H9 (cell line): ENCODE measurements around the gene METTL17. TPM values are rescaled to one million over a fixed set of nuclear protein-coding genes. Genes with fewer than 3 reads are reported as not detected.

ENCODE experiments used
- DNase-seq: peaks from one replicate; pipeline ENCODE4 v3.0.0-alpha.2; 2017
- H2AFZ ChIP-seq: one replicate; pipeline ENCODE4 v1.6.1; 2013; ENCODE audit warnings: mild to moderate bottlenecking, low read length, control low read depth, moderate library complexity
- H2AK5ac ChIP-seq: 2 replicates; pipeline ENCODE4 v1.6.1; 2013; ENCODE audit warnings: low read length, control low read depth, mixed read lengths; ENCODE audit not compliant: insufficient read length
- H2BK120ac ChIP-seq: one replicate; pipeline ENCODE4 v1.6.1; 2013; ENCODE audit warnings: low read depth, mild to moderate bottlenecking, low read length, control low read depth, inconsistent platforms; ENCODE audit not compliant: poor library complexity, severe bottlenecking
- H2BK12ac ChIP-seq: 2 replicates; pipeline ENCODE4 v1.6.1; 2013; ENCODE audit warnings: low read length, control low read depth, mixed read lengths, low read depth; ENCODE audit not compliant: insufficient read length
- H2BK15ac ChIP-seq: 2 replicates; pipeline ENCODE4 v1.6.1; 2013; ENCODE audit warnings: low read depth, low read length, control low read depth
- H2BK20ac ChIP-seq: one replicate; pipeline ENCODE4 v1.6.1; 2013; ENCODE audit warnings: low read depth, mild to moderate bottlenecking, low read length, control low read depth, inconsistent platforms; ENCODE audit not compliant: poor library complexity, severe bottlenecking
- H2BK5ac ChIP-seq: 2 replicates; pipeline ENCODE4 v1.6.1; 2013; ENCODE audit warnings: low read length, control low read depth, mixed read lengths; ENCODE audit not compliant: insufficient read length
- H3K14ac ChIP-seq: 2 replicates; pipeline ENCODE4 v1.6.1; 2013; ENCODE audit warnings: low read length, control low read depth; ENCODE audit not compliant: insufficient read depth
- H3K18ac ChIP-seq: 2 replicates; pipeline ENCODE4 v1.6.1; 2013; ENCODE audit warnings: low read depth, mild to moderate bottlenecking, mixed read lengths, low read length, control low read depth; ENCODE audit not compliant: insufficient read length
- H3K23ac ChIP-seq: 2 replicates; pipeline ENCODE4 v1.6.1; 2013; ENCODE audit warnings: low read length, control low read depth, mixed read lengths, low read depth; ENCODE audit not compliant: insufficient read length
- H3K23me2 ChIP-seq: 2 replicates; pipeline ENCODE4 v1.6.1; 2013; ENCODE audit warnings: low read depth, mild to moderate bottlenecking, mixed read lengths, low read length, control low read depth; ENCODE audit not compliant: insufficient read length, poor library complexity, severe bottlenecking
- H3K27ac ChIP-seq: 2 replicates; pipeline ENCODE4 v1.5.1; 2013; ENCODE audit warnings: low read length, control low read depth, mixed read lengths, low read depth; ENCODE audit not compliant: insufficient read length
- H3K27me3 ChIP-seq: 2 replicates; pipeline ENCODE4 v1.6.1; 2013; ENCODE audit warnings: low read length, control low read depth, inconsistent platforms; ENCODE audit not compliant: insufficient read depth
- H3K4ac ChIP-seq: 2 replicates; pipeline ENCODE4 v1.6.1; 2013; ENCODE audit warnings: low read depth, mild to moderate bottlenecking, control low read depth, inconsistent platforms, low read length, moderate library complexity
- H3K4me1 ChIP-seq: 2 replicates; pipeline ENCODE4 v1.6.1; 2013; ENCODE audit warnings: low read length, control low read depth, inconsistent platforms; ENCODE audit not compliant: insufficient read depth
- H3K4me2 ChIP-seq: 2 replicates; pipeline ENCODE4 v1.6.1; 2013; ENCODE audit warnings: low read length, control low read depth, mixed read lengths; ENCODE audit not compliant: insufficient read length, insufficient read depth
- H3K56ac ChIP-seq: 2 replicates; pipeline ENCODE4 v1.6.1; 2013; ENCODE audit warnings: low read depth, mild to moderate bottlenecking, mixed read lengths, low read length, control low read depth; ENCODE audit not compliant: insufficient read length
- H3K79me1 ChIP-seq: 2 replicates; pipeline ENCODE4 v1.6.1; 2013; ENCODE audit warnings: low read depth, mild to moderate bottlenecking, moderate library complexity, low read length, control low read depth, inconsistent platforms; ENCODE audit not compliant: insufficient read depth, poor library complexity, severe bottlenecking
- H3K79me2 ChIP-seq: 2 replicates; pipeline ENCODE4 v1.6.1; 2013; ENCODE audit warnings: low read length, control low read depth, inconsistent platforms; ENCODE audit not compliant: insufficient read depth
- H3K9ac ChIP-seq: 2 replicates; pipeline ENCODE4 v1.6.1; 2013; ENCODE audit warnings: low read length, control low read depth, mixed read lengths; ENCODE audit not compliant: insufficient read length; ENCODE audit errors: extremely low read depth
- H3K9me3 ChIP-seq: one replicate; pipeline ENCODE4 v1.6.1; 2013; ENCODE audit warnings: low read depth, low read length, inconsistent platforms; ENCODE audit not compliant: control insufficient read depth
- H3T11ph ChIP-seq: one replicate; pipeline ENCODE4 v1.6.1; 2013; ENCODE audit warnings: mild to moderate bottlenecking, low read length, control low read depth, inconsistent platforms
- H4K20me1 ChIP-seq: one replicate; pipeline ENCODE4 v1.6.1; 2013; ENCODE audit not compliant: control insufficient read depth, insufficient read length, insufficient read depth
- H4K5ac ChIP-seq: 2 replicates; pipeline ENCODE4 v1.6.1; 2013; ENCODE audit warnings: low read depth, mild to moderate bottlenecking, mixed read lengths, low read length, control low read depth; ENCODE audit not compliant: insufficient read length
- H4K8ac ChIP-seq: replicated peaks from 2 replicates; pipeline ENCODE4 v1.6.1; 2013; ENCODE audit warnings: low read length, control low read depth, mixed read lengths, low read depth; ENCODE audit not compliant: insufficient read length
- H4K91ac ChIP-seq: 2 replicates; pipeline ENCODE4 v1.6.1; 2013; ENCODE audit warnings: low read depth, mild to moderate bottlenecking, moderate library complexity, mixed read lengths, low read length, control low read depth; ENCODE audit not compliant: insufficient read length
- H3K27ac Mint-ChIP-seq, 3 experiments: 2 replicates in 2 of 3; 3 replicates in 1 of 3; pipeline ENCODE4 v1.8.0; 2020 to 2021; ENCODE audit warnings: mixed read lengths in 3 of 3, mild to moderate bottlenecking in 1 of 3, moderate library complexity in 1 of 3
- H3K27me3 Mint-ChIP-seq: 2 replicates; pipeline ENCODE4 v1.8.0; 2021; ENCODE audit warnings: low read depth, mild to moderate bottlenecking, moderate library complexity, mixed read lengths
- H3K36me3 Mint-ChIP-seq, 3 experiments: 2 replicates in 2 of 3; 3 replicates in 1 of 3; pipeline ENCODE4 v1.8.0; 2020 to 2021; ENCODE audit warnings: low read depth in 3 of 3, mixed read lengths in 3 of 3; ENCODE audit not compliant: insufficient read depth in 1 of 3
- H3K4me1 Mint-ChIP-seq, 2 experiments: 2 replicates each; pipeline ENCODE4 v1.8.0; 2020; ENCODE audit warnings: mixed read lengths in 2 of 2
- H3K4me3 Mint-ChIP-seq, 2 experiments: 2 replicates in 1 of 2; 3 replicates in 1 of 2; pipeline ENCODE4 v1.8.0; 2020 to 2021; ENCODE audit warnings: mild to moderate bottlenecking in 2 of 2, mixed read lengths in 2 of 2, moderate library complexity in 1 of 2
- H3K9me3 Mint-ChIP-seq, 2 experiments: 2 replicates in 1 of 2; 3 replicates in 1 of 2; pipeline ENCODE4 v1.8.0; 2020; ENCODE audit warnings: mild to moderate bottlenecking in 2 of 2, mixed read lengths in 2 of 2, moderate library complexity in 1 of 2
- CTCF ChIP-seq: fragments of 200-600 bp; sonication (generic); conservative IDR thresholded peaks from 3 replicates; pipeline ENCODE4 v1.8.0; 2021; ENCODE audit warnings: antibody characterized with exemption, mild to moderate bottlenecking
- WGBS: extraction: QIAGEN DNeasy Blood & Tissue Kit; methylation state at CpG from one replicate; pipeline ENCODE4 v1.1.7; 2013; ENCODE audit warnings: missing lambda C conversion rate, low lambda C conversion rate, mixed read lengths; ENCODE audit not compliant: insufficient read length; ENCODE audit errors: extremely low coverage; 5-methylcytosine and 5-hydroxymethylcytosine counted together
- total RNA-seq: library from RNA; stranded (reverse); gene quantifications from 2 replicates; pipeline ENCODE4 v1.2.1, GENCODE V29; 2021

METTL17 gene
- total RNA-seq, 1 experiment from 2014 or later = 81.4 TPM

GRCh38 chr14:21038441-21039422, 49.0 kb downstream of the METTL17 start:
- Histone ChIP-seq H4K91ac (no peak overlapping the region), H2BK20ac (no peak overlapping the region), H3K9ac (no peak overlapping the region), H4K20me1 (no peaks in the 10 kb centered on the region), H2BK120ac (no peak overlapping the region), H3K23me2 (no peaks in the 10 kb centered on the region), H3K27ac (no peak overlapping the region), H3K79me1 (no peaks in the 10 kb centered on the region), H2BK15ac (no peak overlapping the region), H3K23ac (no peak overlapping the region), H2BK12ac (no peak overlapping the region), H3K9me3 (no peaks in the 10 kb centered on the region), H3K4me1 (peaks cover 5% of the 10 kb centered on the region), H3K27me3 (no peaks in the 10 kb centered on the region), H3K79me2 (no peaks in the 10 kb centered on the region), H3T11ph (no peak overlapping the region), H3K4me2 (no peak overlapping the region), H4K5ac (no peak overlapping the region), H2BK5ac (no peak overlapping the region), H3K4ac (no peak overlapping the region), H3K56ac (no peak overlapping the region), H3K18ac (no peak overlapping the region), H4K8ac (no peak overlapping the region), H2AFZ (no peak overlapping the region), H2AK5ac (no peak overlapping the region), H3K14ac (no peak overlapping the region)
- H3K9me3 Mint-ChIP-seq = no peaks in the 10 kb centered on the region
- H3K4me1 Mint-ChIP-seq = peaks cover 24 to 26% of the 10 kb centered on the region in 2 experiments
- peak; percentile 77 for DNase-seq
- no peak overlapping the region; a peak in 1 of 7 replicates for H3K27ac Mint-ChIP-seq
- no peaks in the 10 kb centered on the region for H3K36me3 Mint-ChIP-seq
- no peak overlapping the region; a peak in 1 of 5 replicates for H3K4me3 Mint-ChIP-seq
- no peak for TF ChIP-seq CTCF
- H3K27me3 Mint-ChIP-seq = peaks cover 33% of the 10 kb centered on the region
- no CpG with 5 or more reads among the region's 10 CpGs for WGBS
